ENCODE results near the gene ZFAND3. TPM values are rescaled to one million over a fixed set of nuclear protein-coding genes. Genes with fewer than 3 reads are reported as not detected.

Gene ZFAND3
- total and polyA plus RNA-seq, 2 experiments from 2014 or later: 16.9 to 28.2 TPM

DNA sequence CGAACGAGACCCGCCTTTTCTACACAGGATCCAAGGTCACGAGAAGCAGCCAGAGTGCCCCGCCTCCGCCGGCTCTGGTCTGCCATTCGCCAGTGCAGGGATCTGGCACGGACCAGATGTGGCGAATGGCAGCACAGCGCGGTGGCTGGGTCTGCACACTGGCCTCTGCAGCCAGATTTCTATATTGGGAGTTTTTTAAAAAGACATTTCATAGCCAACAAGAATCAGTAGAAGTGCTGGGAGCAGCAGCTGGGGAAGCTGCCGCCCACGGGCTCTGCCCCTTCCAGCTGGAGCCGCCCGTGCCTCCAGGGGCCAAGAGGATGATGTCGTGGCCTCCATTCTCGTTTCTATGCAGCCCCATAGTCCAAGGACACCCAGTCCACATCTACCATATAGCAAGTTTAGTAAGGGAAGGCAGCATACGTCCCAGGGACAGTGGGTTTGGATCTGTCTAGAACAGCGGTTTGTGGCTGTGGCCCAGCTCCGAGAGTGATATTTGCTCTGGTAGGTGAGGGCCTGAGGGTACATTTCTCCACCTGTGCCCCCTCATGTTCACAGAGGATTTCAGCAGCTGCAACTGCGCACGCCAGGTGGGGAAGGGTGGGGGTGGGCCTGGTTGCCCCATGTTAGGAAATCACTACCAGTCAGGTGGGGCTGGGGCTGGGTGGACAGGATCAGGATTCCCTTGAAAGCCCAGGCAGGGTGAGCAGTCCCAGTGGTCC is 333.7 kb downstream of the ZFAND3 start:
- H3K4me2 ChIP-seq: no peak overlapping the region
- no peak overlapping the region for H3K27ac ChIP-seq (ENCODE audit: low read depth)
- no peaks in the 10 kb centered on the region for H3K9me2 ChIP-seq (ENCODE audit: insufficient read depth)
- H3K79me2 ChIP-seq (replicated peaks; ENCODE audit: insufficient read depth): peaks cover 5% of the 10 kb centered on the region; the same call in 1 of the 2 replicates
- no peaks in the 10 kb centered on the region for H4K20me1 ChIP-seq (replicated peaks; ENCODE audit: insufficient read depth)
- peaks cover 21% of the 10 kb centered on the region for H3K4me1 Mint-ChIP-seq
- no peaks in the 10 kb centered on the region; the same call in 1 of the 2 replicates for H3K4me1 ChIP-seq (ENCODE audit: insufficient read depth)
- H3K36me3 ChIP-seq (ENCODE audit: insufficient read depth): no peaks in the 10 kb centered on the region
- H3K27me3 Mint-ChIP-seq (ENCODE audit: insufficient read depth, low read depth, poor library complexity): peaks cover 15% of the 10 kb centered on the region
- DNase-seq (ENCODE audit: low spot score) (no peak), ATAC-seq (no peak; the same call in 2 of the 3 replicates)
- H3K9me3 Mint-ChIP-seq: no peaks in the 10 kb centered on the region
- H3K4me3 ChIP-seq: no peak overlapping the region
- H3K27me3 ChIP-seq (ENCODE audit: insufficient read depth): no peaks in the 10 kb centered on the region
- H3K36me3 Mint-ChIP-seq (ENCODE audit: low read depth): no peaks in the 10 kb centered on the region
- H3K4me3 Mint-ChIP-seq: no peak overlapping the region
- H3K27ac Mint-ChIP-seq: peak overlapping the region; percentile 50; the same call in 1 of the 2 replicates
- TF ChIP-seq NANOG (IDR thresholded peaks at IDR 0.05; ENCODE audit: borderline replicate concordance): no peak
- no peak for TF ChIP-seq ZNF331 (CRISPR knock-in tag; IDR thresholded peaks at IDR 0.05; ENCODE audit: low read depth)
- no peak for TF ChIP-seq CREB1 (CRISPR knock-in tag; IDR thresholded peaks at IDR 0.05; ENCODE audit: low read depth)
- TF ChIP-seq, protein P1, sequence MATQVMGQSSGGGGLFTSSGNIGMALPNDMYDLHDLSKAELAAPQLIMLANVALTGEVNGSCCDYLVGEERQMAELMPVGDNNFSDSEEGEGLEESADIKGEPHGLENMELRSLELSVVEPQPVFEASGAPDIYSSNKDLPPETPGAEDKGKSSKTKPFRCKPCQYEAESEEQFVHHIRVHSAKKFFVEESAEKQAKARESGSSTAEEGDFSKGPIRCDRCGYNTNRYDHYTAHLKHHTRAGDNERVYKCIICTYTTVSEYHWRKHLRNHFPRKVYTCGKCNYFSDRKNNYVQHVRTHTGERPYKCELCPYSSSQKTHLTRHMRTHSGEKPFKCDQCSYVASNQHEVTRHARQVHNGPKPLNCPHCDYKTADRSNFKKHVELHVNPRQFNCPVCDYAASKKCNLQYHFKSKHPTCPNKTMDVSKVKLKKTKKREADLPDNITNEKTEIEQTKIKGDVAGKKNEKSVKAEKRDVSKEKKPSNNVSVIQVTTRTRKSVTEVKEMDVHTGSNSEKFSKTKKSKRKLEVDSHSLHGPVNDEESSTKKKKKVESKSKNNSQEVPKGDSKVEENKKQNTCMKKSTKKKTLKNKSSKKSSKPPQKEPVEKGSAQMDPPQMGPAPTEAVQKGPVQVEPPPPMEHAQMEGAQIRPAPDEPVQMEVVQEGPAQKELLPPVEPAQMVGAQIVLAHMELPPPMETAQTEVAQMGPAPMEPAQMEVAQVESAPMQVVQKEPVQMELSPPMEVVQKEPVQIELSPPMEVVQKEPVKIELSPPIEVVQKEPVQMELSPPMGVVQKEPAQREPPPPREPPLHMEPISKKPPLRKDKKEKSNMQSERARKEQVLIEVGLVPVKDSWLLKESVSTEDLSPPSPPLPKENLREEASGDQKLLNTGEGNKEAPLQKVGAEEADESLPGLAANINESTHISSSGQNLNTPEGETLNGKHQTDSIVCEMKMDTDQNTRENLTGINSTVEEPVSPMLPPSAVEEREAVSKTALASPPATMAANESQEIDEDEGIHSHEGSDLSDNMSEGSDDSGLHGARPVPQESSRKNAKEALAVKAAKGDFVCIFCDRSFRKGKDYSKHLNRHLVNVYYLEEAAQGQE (IDR thresholded peaks at IDR 0.05; ENCODE audit: unreplicated experiment): no peak
- no peak for TF ChIP-seq STAT1 (IDR thresholded peaks at IDR 0.05; ENCODE audit: unreplicated experiment)
- no peak for TF ChIP-seq JUNB (IDR thresholded peaks at IDR 0.05; ENCODE audit: unreplicated experiment)
- TF ChIP-seq, protein P2, sequence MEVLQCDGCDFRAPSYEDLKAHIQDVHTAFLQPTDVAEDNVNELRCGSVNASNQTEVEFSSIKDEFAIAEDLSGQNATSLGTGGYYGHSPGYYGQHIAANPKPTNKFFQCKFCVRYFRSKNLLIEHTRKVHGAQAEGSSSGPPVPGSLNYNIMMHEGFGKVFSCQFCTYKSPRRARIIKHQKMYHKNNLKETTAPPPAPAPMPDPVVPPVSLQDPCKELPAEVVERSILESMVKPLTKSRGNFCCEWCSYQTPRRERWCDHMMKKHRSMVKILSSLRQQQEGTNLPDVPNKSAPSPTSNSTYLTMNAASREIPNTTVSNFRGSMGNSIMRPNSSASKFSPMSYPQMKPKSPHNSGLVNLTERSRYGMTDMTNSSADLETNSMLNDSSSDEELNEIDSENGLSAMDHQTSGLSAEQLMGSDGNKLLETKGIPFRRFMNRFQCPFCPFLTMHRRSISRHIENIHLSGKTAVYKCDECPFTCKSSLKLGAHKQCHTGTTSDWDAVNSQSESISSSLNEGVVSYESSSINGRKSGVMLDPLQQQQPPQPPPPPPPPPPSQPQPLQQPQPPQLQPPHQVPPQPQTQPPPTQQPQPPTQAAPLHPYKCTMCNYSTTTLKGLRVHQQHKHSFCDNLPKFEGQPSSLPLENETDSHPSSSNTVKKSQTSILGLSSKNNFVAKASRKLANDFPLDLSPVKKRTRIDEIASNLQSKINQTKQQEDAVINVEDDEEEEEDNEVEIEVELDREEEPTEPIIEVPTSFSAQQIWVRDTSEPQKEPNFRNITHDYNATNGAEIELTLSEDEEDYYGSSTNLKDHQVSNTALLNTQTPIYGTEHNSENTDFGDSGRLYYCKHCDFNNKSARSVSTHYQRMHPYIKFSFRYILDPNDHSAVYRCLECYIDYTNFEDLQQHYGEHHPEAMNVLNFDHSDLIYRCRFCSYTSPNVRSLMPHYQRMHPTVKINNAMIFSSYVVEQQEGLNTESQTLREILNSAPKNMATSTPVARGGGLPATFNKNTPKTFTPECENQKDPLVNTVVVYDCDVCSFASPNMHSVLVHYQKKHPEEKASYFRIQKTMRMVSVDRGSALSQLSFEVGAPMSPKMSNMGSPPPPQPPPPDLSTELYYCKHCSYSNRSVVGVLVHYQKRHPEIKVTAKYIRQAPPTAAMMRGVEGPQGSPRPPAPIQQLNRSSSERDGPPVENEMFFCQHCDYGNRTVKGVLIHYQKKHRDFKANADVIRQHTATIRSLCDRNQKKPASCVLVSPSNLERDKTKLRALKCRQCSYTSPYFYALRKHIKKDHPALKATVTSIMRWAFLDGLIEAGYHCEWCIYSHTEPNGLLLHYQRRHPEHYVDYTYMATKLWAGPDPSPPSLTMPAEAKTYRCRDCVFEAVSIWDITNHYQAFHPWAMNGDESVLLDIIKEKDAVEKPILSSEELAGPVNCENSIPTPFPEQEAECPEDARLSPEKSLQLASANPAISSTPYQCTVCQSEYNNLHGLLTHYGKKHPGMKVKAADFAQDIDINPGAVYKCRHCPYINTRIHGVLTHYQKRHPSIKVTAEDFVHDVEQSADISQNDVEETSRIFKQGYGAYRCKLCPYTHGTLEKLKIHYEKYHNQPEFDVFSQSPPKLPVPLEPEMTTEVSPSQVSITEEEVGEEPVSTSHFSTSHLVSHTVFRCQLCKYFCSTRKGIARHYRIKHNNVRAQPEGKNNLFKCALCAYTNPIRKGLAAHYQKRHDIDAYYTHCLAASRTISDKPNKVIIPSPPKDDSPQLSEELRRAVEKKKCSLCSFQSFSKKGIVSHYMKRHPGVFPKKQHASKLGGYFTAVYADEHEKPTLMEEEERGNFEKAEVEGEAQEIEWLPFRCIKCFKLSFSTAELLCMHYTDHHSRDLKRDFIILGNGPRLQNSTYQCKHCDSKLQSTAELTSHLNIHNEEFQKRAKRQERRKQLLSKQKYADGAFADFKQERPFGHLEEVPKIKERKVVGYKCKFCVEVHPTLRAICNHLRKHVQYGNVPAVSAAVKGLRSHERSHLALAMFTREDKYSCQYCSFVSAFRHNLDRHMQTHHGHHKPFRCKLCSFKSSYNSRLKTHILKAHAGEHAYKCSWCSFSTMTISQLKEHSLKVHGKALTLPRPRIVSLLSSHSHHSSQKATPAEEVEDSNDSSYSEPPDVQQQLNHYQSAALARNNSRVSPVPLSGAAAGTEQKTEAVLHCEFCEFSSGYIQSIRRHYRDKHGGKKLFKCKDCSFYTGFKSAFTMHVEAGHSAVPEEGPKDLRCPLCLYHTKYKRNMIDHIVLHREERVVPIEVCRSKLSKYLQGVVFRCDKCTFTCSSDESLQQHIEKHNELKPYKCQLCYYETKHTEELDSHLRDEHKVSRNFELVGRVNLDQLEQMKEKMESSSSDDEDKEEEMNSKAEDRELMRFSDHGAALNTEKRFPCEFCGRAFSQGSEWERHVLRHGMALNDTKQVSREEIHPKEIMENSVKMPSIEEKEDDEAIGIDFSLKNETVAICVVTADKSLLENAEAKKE (CRISPR knock-in tag; IDR thresholded peaks at IDR 0.05): no peak
- TF ChIP-seq, protein P3, sequence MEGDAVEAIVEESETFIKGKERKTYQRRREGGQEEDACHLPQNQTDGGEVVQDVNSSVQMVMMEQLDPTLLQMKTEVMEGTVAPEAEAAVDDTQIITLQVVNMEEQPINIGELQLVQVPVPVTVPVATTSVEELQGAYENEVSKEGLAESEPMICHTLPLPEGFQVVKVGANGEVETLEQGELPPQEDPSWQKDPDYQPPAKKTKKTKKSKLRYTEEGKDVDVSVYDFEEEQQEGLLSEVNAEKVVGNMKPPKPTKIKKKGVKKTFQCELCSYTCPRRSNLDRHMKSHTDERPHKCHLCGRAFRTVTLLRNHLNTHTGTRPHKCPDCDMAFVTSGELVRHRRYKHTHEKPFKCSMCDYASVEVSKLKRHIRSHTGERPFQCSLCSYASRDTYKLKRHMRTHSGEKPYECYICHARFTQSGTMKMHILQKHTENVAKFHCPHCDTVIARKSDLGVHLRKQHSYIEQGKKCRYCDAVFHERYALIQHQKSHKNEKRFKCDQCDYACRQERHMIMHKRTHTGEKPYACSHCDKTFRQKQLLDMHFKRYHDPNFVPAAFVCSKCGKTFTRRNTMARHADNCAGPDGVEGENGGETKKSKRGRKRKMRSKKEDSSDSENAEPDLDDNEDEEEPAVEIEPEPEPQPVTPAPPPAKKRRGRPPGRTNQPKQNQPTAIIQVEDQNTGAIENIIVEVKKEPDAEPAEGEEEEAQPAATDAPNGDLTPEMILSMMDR (conservative IDR thresholded peaks at IDR 0.05; ENCODE audit: low read depth in 2 of 2): no peak
- TF ChIP-seq EZH2 (IDR thresholded peaks at IDR 0.05; ENCODE audit: low read depth, unreplicated experiment): no peak
- TF ChIP-seq, protein P4, sequence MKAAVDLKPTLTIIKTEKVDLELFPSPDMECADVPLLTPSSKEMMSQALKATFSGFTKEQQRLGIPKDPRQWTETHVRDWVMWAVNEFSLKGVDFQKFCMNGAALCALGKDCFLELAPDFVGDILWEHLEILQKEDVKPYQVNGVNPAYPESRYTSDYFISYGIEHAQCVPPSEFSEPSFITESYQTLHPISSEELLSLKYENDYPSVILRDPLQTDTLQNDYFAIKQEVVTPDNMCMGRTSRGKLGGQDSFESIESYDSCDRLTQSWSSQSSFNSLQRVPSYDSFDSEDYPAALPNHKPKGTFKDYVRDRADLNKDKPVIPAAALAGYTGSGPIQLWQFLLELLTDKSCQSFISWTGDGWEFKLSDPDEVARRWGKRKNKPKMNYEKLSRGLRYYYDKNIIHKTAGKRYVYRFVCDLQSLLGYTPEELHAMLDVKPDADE (IDR thresholded peaks at IDR 0.05): no peak
- no peak for TF ChIP-seq POLR2AphosphoS5 (IDR thresholded peaks at IDR 0.05; ENCODE audit: low read depth)
- no peak for TF ChIP-seq ZNF114 (CRISPR knock-in tag; IDR thresholded peaks at IDR 0.05)
- no peak for TF ChIP-seq EZH2phosphoT487 (IDR thresholded peaks at IDR 0.05; ENCODE audit: unreplicated experiment)
- no peaks in the 10 kb centered on the region for H3F3A ChIP-seq (replicated peaks; ENCODE audit: low read depth)
- H2AFZ ChIP-seq: no peak overlapping the region

All from GM23338 (cell line).